AG09319 (cell line): ENCODE results near the gene PSMB5.
"Not testable (repeated sequence)": the region's sequence is repeated elsewhere in the genome, so short reads cannot be mapped to it uniquely, and the experiment has no call there.

Experiments used
- DNase-seq: peaks from one replicate; pipeline ENCODE4 v3.0.0-alpha.2; 2010; ENCODE audit warnings: low read depth; ENCODE audit errors: extremely low read depth
- CTCF ChIP-seq: IDR thresholded peaks from 2 replicates; pipeline ENCODE4 v1.5.1; 2011; ENCODE audit warnings: low read depth, mild to moderate bottlenecking, inconsistent platforms, low read length, moderate library complexity

Gene PSMB5

GRCh38 chr14:23020143-23021128, 14.3 kb downstream of the PSMB5 start:
- no peak for TF ChIP-seq CTCF
- no peak for DNase-seq

- DNase-seq = no peak
- no peak for TF ChIP-seq CTCF
Observed at GRCh38 chr14:23018107-23018506, 16.6 kb downstream of the PSMB5 start.

- TF ChIP-seq CTCF = no peak
- DNase-seq = no peak
Observed at GRCh38 chr14:23017091-23017490, 17.6 kb downstream of the PSMB5 start.

GRCh38 chr14:23015618-23016017, 19.1 kb downstream of the PSMB5 start:
- no peak for TF ChIP-seq CTCF
- no peak for DNase-seq

- DNase-seq = not testable (repeated sequence)
Observed at GRCh38 chr14:23013749-23014054, 21.0 kb downstream of the PSMB5 start.

GRCh38 chr14:23013054-23013748, 21.5 kb downstream of the PSMB5 start:
- DNase-seq = no peak
- TF ChIP-seq CTCF = no peak

- no peak for DNase-seq
- TF ChIP-seq CTCF = no peak
Observed at GRCh38 chr14:23009939-23010726, 24.6 kb downstream of the PSMB5 start, which contains the start of gene C14orf93. TSS of gene C14orf93 (minus strand) at chr14:23010143. CDS start at chr14:22999023, 11,120 bp downstream.
